Embryonic facial prominence (tissue), 1 donor: ENCODE results near the gene TRIM63.

Experiments
- DNase-seq: peaks from one replicate; pipeline ENCODE4 v3.0.0-alpha.2; 2016; ENCODE audit errors: extremely low spot score

TRIM63 gene

GRCh38 chr1:26057189-26057588 is 10.2 kb downstream of the TRIM63 start:
- no peak for DNase-seq

GRCh38 chr1:26055041-26055440 is 12.4 kb downstream of the TRIM63 start:
- no peak for DNase-seq

GRCh38 chr1:26053718-26054560 is 13.5 kb downstream of the TRIM63 start:
- no peak for DNase-seq

GRCh38 chr1:26050248-26050640 is 17.2 kb downstream of the TRIM63 start:
- no peak for DNase-seq

GRCh38 chr1:26049531-26050247 is 17.7 kb downstream of the TRIM63 start:
- DNase-seq: no peak

- no peak for DNase-seq
Observed at GRCh38 chr1:26047278-26047874, 20.1 kb downstream of the TRIM63 start.

GRCh38 chr1:26046246-26047095 is 21.0 kb downstream of the TRIM63 start:
- DNase-seq: no peak

GRCh38 chr1:26045722-26046245 is 21.6 kb downstream of the TRIM63 start, which contains the start of gene SLC30A2:
SLC30A2 (minus strand) TSS chr1:26046118; CDS start chr1:26045896, 222 bp downstream.
- no peak for DNase-seq

- DNase-seq: no peak
Observed at GRCh38 chr1:26044971-26045721, 22.3 kb downstream of the TRIM63 start.

- DNase-seq: no peak
Observed at GRCh38 chr1:26044414-26044813, 23.0 kb downstream of the TRIM63 start.

- DNase-seq: no peak
Observed at GRCh38 chr1:26043765-26044164, 23.7 kb downstream of the TRIM63 start.

GRCh38 chr1:26041978-26042377 is 25.5 kb downstream of the TRIM63 start:
- DNase-seq: no peak

GRCh38 chr1:26041401-26041800 is 26.0 kb downstream of the TRIM63 start:
- DNase-seq: no peak

- DNase-seq: no peak
Observed at GRCh38 chr1:26038904-26039303, 28.5 kb downstream of the TRIM63 start.

- DNase-seq: no peak
Observed at GRCh38 chr1:26038477-26038876, 29.0 kb downstream of the TRIM63 start.

GRCh38 chr1:26037904-26038303 is 29.5 kb downstream of the TRIM63 start:
- DNase-seq: no peak

GRCh38 chr1:26036756-26037281 is 30.6 kb downstream of the TRIM63 start:
- no peak for DNase-seq

- no peak for DNase-seq
Observed at GRCh38 chr1:26035959-26036755, 31.3 kb downstream of the TRIM63 start.

GRCh38 chr1:26035203-26035958 is 32.0 kb downstream of the TRIM63 start:
- peak; percentile 74 for DNase-seq
